LNCaP clone FGC (cell line): ENCODE results near the gene GHR.

Experiments
- DNase-seq: peaks from one replicate; pipeline ENCODE4 v3.0.0-alpha.2; 2011; ENCODE audit warnings: low read depth
- H3K4me3 ChIP-seq: 2 replicates; pipeline ENCODE4 v1.5.1; 2011; ENCODE audit warnings: mild to moderate bottlenecking, low read depth, low read length, control low read depth
- TF ChIP-seq, protein P1 (sequence below): IDR thresholded peaks from 2 replicates; pipeline ENCODE4 v1.5.1; 2012; ENCODE audit warnings: mild to moderate bottlenecking; ENCODE audit not compliant: control insufficient read depth, insufficient read depth; ENCODE audit errors: extremely low read depth

Gene GHR

DNA sequence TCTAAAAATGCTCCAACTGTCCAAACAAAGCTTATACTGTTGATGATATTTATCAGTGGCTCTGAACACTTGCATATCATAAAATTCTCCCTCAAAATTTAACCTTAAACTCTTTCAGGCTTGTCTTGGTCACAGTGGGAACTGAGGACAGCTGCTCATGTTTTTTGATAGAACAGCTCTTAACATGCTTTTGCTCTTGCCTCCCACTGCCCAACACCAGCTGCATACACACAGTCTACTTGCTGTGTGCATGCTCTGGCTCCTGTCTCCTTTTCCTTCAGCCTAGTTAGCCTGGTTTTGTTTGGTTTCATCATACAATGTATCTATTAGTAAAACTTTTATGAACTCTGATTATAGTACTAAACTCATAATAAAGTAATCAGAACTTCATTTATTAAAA lies 64.6 kb downstream of the GHR start:
- TF ChIP-seq, protein P1, sequence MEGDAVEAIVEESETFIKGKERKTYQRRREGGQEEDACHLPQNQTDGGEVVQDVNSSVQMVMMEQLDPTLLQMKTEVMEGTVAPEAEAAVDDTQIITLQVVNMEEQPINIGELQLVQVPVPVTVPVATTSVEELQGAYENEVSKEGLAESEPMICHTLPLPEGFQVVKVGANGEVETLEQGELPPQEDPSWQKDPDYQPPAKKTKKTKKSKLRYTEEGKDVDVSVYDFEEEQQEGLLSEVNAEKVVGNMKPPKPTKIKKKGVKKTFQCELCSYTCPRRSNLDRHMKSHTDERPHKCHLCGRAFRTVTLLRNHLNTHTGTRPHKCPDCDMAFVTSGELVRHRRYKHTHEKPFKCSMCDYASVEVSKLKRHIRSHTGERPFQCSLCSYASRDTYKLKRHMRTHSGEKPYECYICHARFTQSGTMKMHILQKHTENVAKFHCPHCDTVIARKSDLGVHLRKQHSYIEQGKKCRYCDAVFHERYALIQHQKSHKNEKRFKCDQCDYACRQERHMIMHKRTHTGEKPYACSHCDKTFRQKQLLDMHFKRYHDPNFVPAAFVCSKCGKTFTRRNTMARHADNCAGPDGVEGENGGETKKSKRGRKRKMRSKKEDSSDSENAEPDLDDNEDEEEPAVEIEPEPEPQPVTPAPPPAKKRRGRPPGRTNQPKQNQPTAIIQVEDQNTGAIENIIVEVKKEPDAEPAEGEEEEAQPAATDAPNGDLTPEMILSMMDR, result no peak
- no peak for DNase-seq

GRCh38 chr5:42490831-42491230 lies 67.6 kb downstream of the GHR start:
- TF ChIP-seq, protein P1, result no peak

More for the DNA sequence above, 64.6 kb downstream of the GHR start:
- H3K4me3 ChIP-seq, result no peak overlapping the region

DNA sequence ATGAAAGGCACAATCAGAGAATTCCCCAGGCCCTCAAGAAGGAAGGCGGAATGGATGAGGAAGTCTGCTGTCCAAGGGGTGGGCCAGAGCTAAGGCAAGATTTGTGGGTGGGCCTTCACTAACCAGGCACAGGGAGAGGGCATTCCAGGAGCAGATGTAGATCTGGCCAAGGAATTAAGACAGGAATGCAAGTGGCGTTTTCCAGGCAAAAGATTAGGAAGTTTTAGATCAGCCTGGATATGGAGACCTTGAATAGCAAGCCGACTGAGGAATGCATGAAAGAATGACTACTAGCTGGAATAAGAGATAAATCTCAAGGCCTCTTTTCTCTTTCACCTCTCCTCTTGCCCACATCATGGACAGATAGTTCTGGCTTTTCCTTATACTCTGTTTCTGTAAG lies 68.5 kb downstream of the GHR start:
- TF ChIP-seq, protein P1, result no peak
- H3K4me3 ChIP-seq, result no peak overlapping the region
- no peak for DNase-seq

More at GRCh38 chr5:42490831-42491230, 67.6 kb downstream of the GHR start:
- DNase-seq, result no peak
- H3K4me3 ChIP-seq, result no peak overlapping the region

- DNase-seq, result no peak
- no peak overlapping the region for H3K4me3 ChIP-seq
- TF ChIP-seq, protein P1, result no peak
Measured at GRCh38 chr5:42492974-42493373, 69.7 kb downstream of the GHR start.

- TF ChIP-seq, protein P1, result no peak
- H3K4me3 ChIP-seq, result no peak overlapping the region
- no peak for DNase-seq
Measured at GRCh38 chr5:42494414-42494813, 71.2 kb downstream of the GHR start.

- TF ChIP-seq, protein P1, result no peak
- no peak for DNase-seq
- H3K4me3 ChIP-seq, result no peak overlapping the region
Measured at GRCh38 chr5:42495914-42496313, 72.7 kb downstream of the GHR start.

DNA sequence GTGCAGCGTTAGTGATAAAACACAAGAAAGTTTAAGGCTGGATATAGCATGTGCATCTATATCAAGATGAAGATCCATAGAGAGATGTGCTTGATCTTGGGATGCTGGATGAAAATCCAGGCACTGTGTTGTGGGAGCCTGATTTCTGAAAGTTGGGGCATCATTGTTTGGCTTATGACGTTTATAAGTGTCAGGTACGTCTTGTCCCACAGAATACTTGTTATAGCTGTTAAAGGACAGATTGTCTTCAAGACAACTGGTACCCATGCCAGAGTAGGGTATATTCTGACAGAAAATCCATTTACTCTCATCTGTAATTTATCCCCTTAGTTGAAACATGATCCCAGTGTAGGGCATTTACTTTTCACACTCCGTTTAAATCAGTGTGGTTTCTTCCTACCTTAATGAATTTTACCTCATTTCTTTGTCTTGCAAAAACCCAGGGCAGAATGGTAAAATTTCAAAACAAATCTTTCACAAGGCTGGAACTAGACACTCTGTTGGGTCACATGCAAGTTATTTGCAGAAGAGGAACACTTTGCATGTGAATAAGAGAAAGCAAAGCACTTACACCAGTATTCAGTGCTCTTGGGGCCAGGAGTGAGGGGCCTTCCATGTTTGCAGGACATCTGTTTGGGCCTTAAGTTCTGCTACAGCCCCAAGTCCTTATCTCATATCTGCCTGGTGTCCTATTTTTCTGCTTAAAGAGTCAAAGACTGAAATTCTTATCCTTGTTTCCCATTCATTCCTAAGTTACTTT lies 73.3 kb downstream of the GHR start:
- DNase-seq, result no peak
- H3K4me3 ChIP-seq, result no peak overlapping the region
- TF ChIP-seq, protein P1, result no peak
